HFFc6 (cell line): ENCODE measurements around the gene OBP2B. TPM values are rescaled to one million over a fixed set of nuclear protein-coding genes. Genes with fewer than 3 reads are reported as not detected.
"Not testable (repeated sequence)": the region's sequence is repeated elsewhere in the genome, so short reads cannot be mapped to it uniquely, and the experiment has no call there.

ENCODE experiments used
- DNase-seq: peaks from one replicate; pipeline ENCODE4 v3.0.0-alpha.2; 2018
- H3K27ac Mint-ChIP-seq: 2 replicates; pipeline ENCODE4 v1.8.0; 2020; ENCODE audit warnings: mild to moderate bottlenecking, mixed read lengths
- H3K27me3 Mint-ChIP-seq: 2 replicates; pipeline ENCODE4 v1.8.0; 2021; ENCODE audit warnings: mild to moderate bottlenecking, moderate library complexity, mixed read lengths; ENCODE audit not compliant: insufficient read depth
- H3K36me3 Mint-ChIP-seq: 2 replicates; pipeline ENCODE4 v1.8.0; 2021; ENCODE audit warnings: low read depth, mixed read lengths
- H3K4me1 Mint-ChIP-seq: 2 replicates; pipeline ENCODE4 v1.8.0; 2020; ENCODE audit warnings: low read depth, mixed read lengths
- H3K4me3 Mint-ChIP-seq: 2 replicates; pipeline ENCODE4 v1.8.0; 2020; ENCODE audit warnings: mild to moderate bottlenecking, moderate library complexity, mixed read lengths
- H3K9me3 Mint-ChIP-seq: 2 replicates; pipeline ENCODE4 v1.8.0; 2020; ENCODE audit warnings: mild to moderate bottlenecking, mixed read lengths
- total RNA-seq, 6 experiments: library from RNA; stranded (reverse); fragmentation: NEBNext Ultra II Directional; extraction: Animal tissue kit (Norgen Biotek cat#: 25700); gene quantifications; 2 replicates in 1 of 6; 3 replicates in 5 of 6; pipeline ENCODE4 v1.2.3, GENCODE V29; 2021
- TF ChIP-seq, protein P1 (sequence below): fragments of 200-600 bp; sonication (generic); IDR thresholded peaks from 2 replicates; pipeline ENCODE4 v1.5.0; 2021; ENCODE audit warnings: antibody characterized with exemption, mild to moderate bottlenecking

Gene OBP2B
- total RNA-seq, 6 experiments from 2014 or later = not detected

DNA sequence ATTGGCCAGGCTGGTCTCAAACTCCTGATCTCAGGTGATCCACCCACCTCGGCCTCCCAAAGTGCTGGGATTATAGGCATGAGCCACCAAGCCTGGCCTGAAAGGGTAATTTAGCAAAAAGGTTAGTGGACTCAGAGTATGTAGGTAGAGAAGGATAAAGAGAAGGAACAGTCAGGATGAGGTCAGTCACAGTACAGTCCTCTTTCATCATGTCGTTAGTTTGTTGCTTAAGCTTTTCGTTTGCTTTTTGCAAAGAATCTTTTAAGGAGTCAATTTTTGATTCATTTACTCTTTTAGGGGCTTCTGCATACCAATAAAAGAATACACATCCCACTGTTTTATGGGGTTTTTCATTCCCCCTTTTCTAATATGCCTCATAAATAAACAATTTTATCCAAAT, 27.5 kb downstream of the OBP2B start:
- H3K9me3 Mint-ChIP-seq = no peaks in the 10 kb centered on the region
- no peak overlapping the region for H3K4me3 Mint-ChIP-seq
- H3K27me3 Mint-ChIP-seq = peaks cover 25% of the 10 kb centered on the region
- H3K27ac Mint-ChIP-seq = no peak overlapping the region
- H3K4me1 Mint-ChIP-seq = 0 out of 2 replicates have a peak, but pooled peaks cover 5% of the 10 kb centered on the region
- TF ChIP-seq, protein P1, sequence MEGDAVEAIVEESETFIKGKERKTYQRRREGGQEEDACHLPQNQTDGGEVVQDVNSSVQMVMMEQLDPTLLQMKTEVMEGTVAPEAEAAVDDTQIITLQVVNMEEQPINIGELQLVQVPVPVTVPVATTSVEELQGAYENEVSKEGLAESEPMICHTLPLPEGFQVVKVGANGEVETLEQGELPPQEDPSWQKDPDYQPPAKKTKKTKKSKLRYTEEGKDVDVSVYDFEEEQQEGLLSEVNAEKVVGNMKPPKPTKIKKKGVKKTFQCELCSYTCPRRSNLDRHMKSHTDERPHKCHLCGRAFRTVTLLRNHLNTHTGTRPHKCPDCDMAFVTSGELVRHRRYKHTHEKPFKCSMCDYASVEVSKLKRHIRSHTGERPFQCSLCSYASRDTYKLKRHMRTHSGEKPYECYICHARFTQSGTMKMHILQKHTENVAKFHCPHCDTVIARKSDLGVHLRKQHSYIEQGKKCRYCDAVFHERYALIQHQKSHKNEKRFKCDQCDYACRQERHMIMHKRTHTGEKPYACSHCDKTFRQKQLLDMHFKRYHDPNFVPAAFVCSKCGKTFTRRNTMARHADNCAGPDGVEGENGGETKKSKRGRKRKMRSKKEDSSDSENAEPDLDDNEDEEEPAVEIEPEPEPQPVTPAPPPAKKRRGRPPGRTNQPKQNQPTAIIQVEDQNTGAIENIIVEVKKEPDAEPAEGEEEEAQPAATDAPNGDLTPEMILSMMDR = no peak
- DNase-seq = no peak
- H3K36me3 Mint-ChIP-seq = no peaks in the 10 kb centered on the region

DNA sequence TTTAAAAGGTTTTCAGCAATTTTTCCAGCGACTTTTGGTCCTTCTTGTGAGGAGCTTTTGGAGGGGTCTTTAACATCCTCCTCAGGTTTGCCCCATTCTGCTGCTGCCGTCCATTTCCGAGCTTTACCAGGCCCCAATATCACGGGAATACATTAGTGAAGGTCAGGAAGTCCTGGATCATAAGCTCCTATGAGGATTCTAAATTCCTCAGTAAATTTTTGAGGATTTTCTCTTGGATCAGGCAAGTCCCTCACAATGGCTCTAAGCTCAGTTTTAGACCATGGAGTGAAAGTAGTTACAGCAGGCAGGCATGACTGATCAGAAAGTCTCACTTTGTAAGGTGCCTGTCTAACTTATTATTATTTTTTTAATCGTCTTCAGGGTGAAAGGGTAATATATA, 28.1 kb downstream of the OBP2B start:
- no peaks in the 10 kb centered on the region for H3K9me3 Mint-ChIP-seq
- H3K36me3 Mint-ChIP-seq = no peaks in the 10 kb centered on the region
- H3K4me1 Mint-ChIP-seq = 0 out of 2 replicates have a peak, but pooled peaks cover 5% of the 10 kb centered on the region
- DNase-seq = no peak
- no peak overlapping the region for H3K27ac Mint-ChIP-seq
- peaks cover 30% of the 10 kb centered on the region for H3K27me3 Mint-ChIP-seq
- no peak overlapping the region for H3K4me3 Mint-ChIP-seq
- TF ChIP-seq, protein P1 = no peak

DNA sequence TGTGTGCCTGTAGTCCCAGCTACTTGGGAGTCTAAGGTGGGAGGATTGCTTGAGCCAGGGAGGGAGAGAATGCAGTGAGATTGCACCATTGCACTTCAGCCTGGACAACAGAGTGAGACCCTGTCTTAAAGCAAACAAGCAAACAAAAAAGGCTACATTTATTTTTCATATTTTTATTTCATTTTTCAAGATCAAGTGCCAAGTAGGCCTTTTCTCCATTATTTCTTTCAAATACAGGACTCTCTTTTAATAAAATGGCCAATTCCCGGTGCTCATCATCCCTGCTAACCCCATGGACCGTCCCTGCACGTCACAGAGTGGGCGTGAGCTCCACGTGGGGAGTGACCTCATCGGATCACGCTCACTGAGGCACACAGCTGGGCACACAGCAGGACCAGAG, 36.0 kb downstream of the OBP2B start:
- DNase-seq = no peak
- Mint-ChIP-seq H3K27me3 (peaks cover 49% of the 10 kb centered on the region), H3K4me3 (no peak overlapping the region), H3K9me3 (no peaks in the 10 kb centered on the region), H3K27ac (no peak overlapping the region), H3K36me3 (no peaks in the 10 kb centered on the region), H3K4me1 (peaks cover 5% of the 10 kb centered on the region; the same call in 1 of the 2 replicates)
- TF ChIP-seq, protein P1 = no peak

DNA sequence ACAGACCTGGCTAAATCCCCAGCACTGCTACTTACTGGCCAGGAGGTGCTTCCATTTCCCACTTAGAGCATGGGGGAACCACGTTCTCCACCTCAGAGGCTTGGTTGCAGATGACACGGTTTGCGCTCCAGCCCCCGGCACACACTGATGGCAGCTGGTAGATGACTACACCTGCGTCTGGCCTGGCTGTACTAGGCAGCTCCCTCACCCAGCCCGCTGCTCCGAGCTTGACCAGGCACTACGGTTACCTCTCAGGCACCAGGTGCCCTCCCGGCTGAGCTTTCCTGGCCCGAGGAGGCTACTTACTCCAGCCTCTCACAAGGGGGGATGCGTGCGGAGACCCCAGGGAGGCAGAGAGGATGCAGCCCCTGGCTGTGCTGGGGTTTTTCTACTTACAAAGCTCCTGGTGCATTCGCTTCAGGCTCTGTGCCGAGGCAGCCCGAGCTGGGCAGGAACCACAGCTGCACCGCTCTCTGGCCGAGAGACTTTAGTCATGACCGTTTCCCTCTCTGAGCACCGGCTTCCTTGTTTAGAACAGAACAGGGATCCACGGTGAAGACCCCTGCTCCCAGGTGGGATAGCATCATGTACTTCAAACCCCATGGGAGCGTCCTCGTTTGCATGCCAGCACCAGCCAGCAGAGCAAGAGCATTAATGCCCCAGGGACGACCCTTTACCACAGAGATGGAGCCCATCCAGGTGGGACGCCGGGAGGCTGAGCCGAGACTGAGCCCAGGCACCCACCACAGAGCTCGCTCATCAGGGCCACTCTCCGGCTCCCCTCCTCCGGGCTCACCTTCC, 37.7 kb downstream of the OBP2B start:
- no peak overlapping the region for H3K4me3 Mint-ChIP-seq
- peaks cover 5% of the 10 kb centered on the region; the same call in 1 of the 2 replicates for H3K4me1 Mint-ChIP-seq
- no peak for DNase-seq
- TF ChIP-seq, protein P1 = no peak
- H3K9me3 Mint-ChIP-seq = no peaks in the 10 kb centered on the region
- no peaks in the 10 kb centered on the region for H3K36me3 Mint-ChIP-seq
- H3K27ac Mint-ChIP-seq = no peak overlapping the region
- peaks cover 40% of the 10 kb centered on the region for H3K27me3 Mint-ChIP-seq

DNA sequence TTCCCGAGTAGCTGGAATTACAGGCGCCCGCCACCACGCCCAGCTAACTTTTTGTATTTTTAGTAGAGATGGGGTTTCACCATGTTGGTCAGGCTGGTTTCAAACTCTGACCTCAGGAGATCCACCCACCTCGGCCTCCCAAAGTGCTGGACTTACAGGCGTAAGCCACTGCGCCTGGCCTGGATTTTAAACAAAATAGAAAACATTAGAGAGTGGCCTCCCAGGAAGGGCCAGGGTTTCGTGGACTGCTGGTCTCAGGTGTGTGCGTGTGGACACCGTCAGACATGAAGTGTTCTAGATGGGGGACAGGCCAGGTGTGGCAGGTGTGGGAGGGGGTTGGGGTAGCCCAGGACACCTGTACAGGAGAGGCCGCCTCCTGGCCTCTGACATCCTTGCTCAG, 38.3 kb downstream of the OBP2B start:
- H3K9me3 Mint-ChIP-seq = no peaks in the 10 kb centered on the region
- H3K27ac Mint-ChIP-seq = no peak overlapping the region
- H3K4me3 Mint-ChIP-seq = no peak overlapping the region
- TF ChIP-seq, protein P1 = no peak
- peaks cover 35% of the 10 kb centered on the region for H3K27me3 Mint-ChIP-seq
- no peak for DNase-seq
- H3K4me1 Mint-ChIP-seq = peaks cover 5% of the 10 kb centered on the region; the same call in 1 of the 2 replicates
- H3K36me3 Mint-ChIP-seq = no peaks in the 10 kb centered on the region

DNA sequence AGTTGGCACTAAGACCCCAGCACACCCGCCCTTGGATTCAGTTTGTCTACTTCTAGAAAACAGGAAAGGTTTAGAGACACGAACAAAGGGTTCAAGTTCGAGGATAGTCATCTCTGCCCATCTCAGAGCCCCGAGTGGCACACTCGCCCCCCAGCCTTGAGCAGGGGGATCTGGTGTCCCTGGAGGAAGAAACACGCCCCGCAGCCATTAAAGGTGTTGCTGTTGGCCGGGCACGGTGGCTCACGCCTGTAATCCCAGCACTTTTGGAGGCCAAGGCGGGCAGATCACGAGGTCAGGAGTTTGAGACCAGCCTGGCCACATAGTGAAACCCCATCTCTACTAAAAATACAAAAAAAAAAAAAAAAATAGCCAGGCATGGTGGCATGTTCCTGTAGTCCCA, 39.4 kb downstream of the OBP2B start:
- H3K27ac Mint-ChIP-seq = not testable (repeated sequence)
- peaks cover 28% of the 10 kb centered on the region for H3K27me3 Mint-ChIP-seq

More for the DNA sequence above, 39.4 kb downstream of the OBP2B start:
- not testable (repeated sequence) for DNase-seq, H3K36me3 Mint-ChIP-seq, H3K4me3 Mint-ChIP-seq, H3K9me3 Mint-ChIP-seq, H3K4me1 Mint-ChIP-seq
